ENCODE data around the gene KDM5A.

DNA sequence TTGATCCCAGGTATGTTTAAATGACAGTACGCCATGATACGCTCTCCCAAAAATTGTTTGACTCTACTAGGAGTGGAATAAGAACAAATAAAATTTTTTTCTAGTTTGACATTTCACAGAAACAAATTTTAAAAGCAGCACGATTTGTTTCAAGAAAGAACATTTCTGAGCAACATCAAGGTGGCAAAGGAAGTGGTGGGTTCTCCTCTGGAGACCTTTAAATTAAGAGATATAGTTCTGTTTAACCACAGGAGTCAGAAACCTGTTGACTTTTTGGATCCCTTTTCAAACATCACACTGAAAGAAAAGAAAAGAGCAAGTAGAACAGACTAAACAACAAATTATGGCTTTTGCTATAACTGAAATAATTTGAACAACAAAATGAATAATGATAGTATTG lies 124.0 kb downstream of the KDM5A start:
- TF ChIP-seq, protein P1, sequence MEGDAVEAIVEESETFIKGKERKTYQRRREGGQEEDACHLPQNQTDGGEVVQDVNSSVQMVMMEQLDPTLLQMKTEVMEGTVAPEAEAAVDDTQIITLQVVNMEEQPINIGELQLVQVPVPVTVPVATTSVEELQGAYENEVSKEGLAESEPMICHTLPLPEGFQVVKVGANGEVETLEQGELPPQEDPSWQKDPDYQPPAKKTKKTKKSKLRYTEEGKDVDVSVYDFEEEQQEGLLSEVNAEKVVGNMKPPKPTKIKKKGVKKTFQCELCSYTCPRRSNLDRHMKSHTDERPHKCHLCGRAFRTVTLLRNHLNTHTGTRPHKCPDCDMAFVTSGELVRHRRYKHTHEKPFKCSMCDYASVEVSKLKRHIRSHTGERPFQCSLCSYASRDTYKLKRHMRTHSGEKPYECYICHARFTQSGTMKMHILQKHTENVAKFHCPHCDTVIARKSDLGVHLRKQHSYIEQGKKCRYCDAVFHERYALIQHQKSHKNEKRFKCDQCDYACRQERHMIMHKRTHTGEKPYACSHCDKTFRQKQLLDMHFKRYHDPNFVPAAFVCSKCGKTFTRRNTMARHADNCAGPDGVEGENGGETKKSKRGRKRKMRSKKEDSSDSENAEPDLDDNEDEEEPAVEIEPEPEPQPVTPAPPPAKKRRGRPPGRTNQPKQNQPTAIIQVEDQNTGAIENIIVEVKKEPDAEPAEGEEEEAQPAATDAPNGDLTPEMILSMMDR (IDR thresholded peaks at IDR 0.05 in 4 of 5, conservative IDR thresholded peaks at IDR 0.05 in 1 of 5): no peak
- no peak for TF ChIP-seq POLR2A (IDR thresholded peaks at IDR 0.05)
